HuH-7 (cell line): ENCODE results near the gene PROM1.

Experiments
- DNase-seq: peaks from one replicate; pipeline ENCODE4 v3.0.0; 2011; ENCODE audit warnings: low spot score

Gene PROM1

GRCh38 chr4:16083241-16084191, at the start of gene PROM1:
PROM1 (minus strand) TSS chr4:16084023; CDS start chr4:16075906, 8,117 bp downstream.
- peak; percentile 77 for DNase-seq

GRCh38 chr4:16133406-16133805, 49.6 kb upstream of the PROM1 start:
- DNase-seq, result no peak

- no peak for DNase-seq
These were observed 47.5 kb upstream of the PROM1 start for GRCh38 chr4:16131293-16131692.

- DNase-seq, result peak; percentile 76
These were observed 45.5 kb upstream of the PROM1 start for GRCh38 chr4:16129336-16129735.

- no peak for DNase-seq
These were observed 42.9 kb upstream of the PROM1 start for GRCh38 chr4:16126714-16127113.

GRCh38 chr4:16125571-16126445, 42.0 kb upstream of the PROM1 start:
- DNase-seq, result no peak

- DNase-seq, result no peak
These were observed 40.4 kb upstream of the PROM1 start for GRCh38 chr4:16124232-16124631.

- DNase-seq, result no peak
These were observed 39.7 kb upstream of the PROM1 start for GRCh38 chr4:16123356-16124084.

GRCh38 chr4:16122784-16123183, 39.0 kb upstream of the PROM1 start:
- DNase-seq, result no peak

- DNase-seq, result no peak
These were observed 38.5 kb upstream of the PROM1 start for GRCh38 chr4:16122308-16122711.

- no peak for DNase-seq
These were observed 36.9 kb upstream of the PROM1 start for GRCh38 chr4:16120720-16121119.

GRCh38 chr4:16119981-16120380, 36.2 kb upstream of the PROM1 start:
- DNase-seq, result no peak

GRCh38 chr4:16118090-16118489, 34.3 kb upstream of the PROM1 start:
- DNase-seq, result no peak

GRCh38 chr4:16117164-16117563, 33.3 kb upstream of the PROM1 start:
- no peak for DNase-seq

- DNase-seq, result no peak
These were observed 32.7 kb upstream of the PROM1 start for GRCh38 chr4:16116493-16116990.

GRCh38 chr4:16116019-16116418, 32.2 kb upstream of the PROM1 start:
- DNase-seq, result no peak

- DNase-seq, result no peak
These were observed 30.7 kb upstream of the PROM1 start for GRCh38 chr4:16114546-16114945.

- DNase-seq, result no peak
These were observed 29.9 kb upstream of the PROM1 start for GRCh38 chr4:16113741-16114140.

GRCh38 chr4:16111533-16111932, 27.7 kb upstream of the PROM1 start:
- no peak for DNase-seq

GRCh38 chr4:16110661-16111290, 27.0 kb upstream of the PROM1 start:
- DNase-seq, result no peak

- DNase-seq, result no peak
These were observed 26.4 kb upstream of the PROM1 start for GRCh38 chr4:16110199-16110598.
